ENCODE measurements around the gene LYG1.
"Not testable (repeated sequence)": the region's sequence is repeated elsewhere in the genome, so short reads cannot be mapped to it uniquely, and the experiment has no call there.

Gene LYG1

GRCh38 chr2:99301097-99301496 is at the start of gene LYG1:
Gene LYG1 (minus strand): TSS chr2:99301197. CDS start chr2:99295670, 5,527 bp downstream.
- not testable (repeated sequence) for DNase-seq

GRCh38 chr2:99350194-99350593 is 49.2 kb upstream of the LYG1 start:
- no peak for DNase-seq

- DNase-seq = no peak
These were observed 47.2 kb upstream of the LYG1 start for GRCh38 chr2:99348173-99348572.

GRCh38 chr2:99346218-99346617 is 45.2 kb upstream of the LYG1 start:
- DNase-seq = no peak

- not testable (repeated sequence) for DNase-seq
These were observed 44.4 kb upstream of the LYG1 start for GRCh38 chr2:99345446-99345845.

- DNase-seq = no peak
These were observed 41.5 kb upstream of the LYG1 start for GRCh38 chr2:99342536-99342935.

GRCh38 chr2:99340669-99341236 is 39.8 kb upstream of the LYG1 start:
- DNase-seq = no peak

- DNase-seq = peak; percentile 27
These were observed 37.1 kb upstream of the LYG1 start for GRCh38 chr2:99338029-99338585.

- peak; percentile 92 for DNase-seq
These were observed 36.4 kb upstream of the LYG1 start, which contains the start of gene EIF5B for GRCh38 chr2:99337113-99338028. Gene EIF5B (plus strand): TSS chr2:99337389. CDS start chr2:99337555, 166 bp downstream.

GRCh38 chr2:99336804-99337112 is 35.8 kb upstream of the LYG1 start:
- no peak for DNase-seq

GRCh38 chr2:99335911-99336803 is 35.2 kb upstream of the LYG1 start, which contains the start of gene TXNDC9:
Gene TXNDC9 (minus strand): TSS chr2:99336333. CDS start chr2:99333210, 3,123 bp downstream.
- DNase-seq = peak; percentile 99

GRCh38 chr2:99325384-99325783 is 24.4 kb upstream of the LYG1 start:
- no peak for DNase-seq

GRCh38 chr2:99317873-99318200 is 16.8 kb upstream of the LYG1 start:
- DNase-seq = not testable (repeated sequence)

- no peak for DNase-seq
These were observed 16.3 kb upstream of the LYG1 start for GRCh38 chr2:99317161-99317872.

- no peak for DNase-seq
These were observed 1.4 kb downstream of the LYG1 start for GRCh38 chr2:99299580-99299979.

- no peak for DNase-seq
These were observed 3.0 kb downstream of the LYG1 start for GRCh38 chr2:99297994-99298393.

- no peak for DNase-seq
These were observed 15.5 kb downstream of the LYG1 start for GRCh38 chr2:99285526-99285925.

- DNase-seq = no peak
These were observed 20.9 kb downstream of the LYG1 start for GRCh38 chr2:99279969-99280695.

- peak; percentile 94 for DNase-seq
These were observed 22.2 kb downstream of the LYG1 start for GRCh38 chr2:99278793-99279291.

- DNase-seq = not testable (repeated sequence)
These were observed 22.7 kb downstream of the LYG1 start for GRCh38 chr2:99278195-99278765.

GRCh38 chr2:99275882-99276281 is 25.1 kb downstream of the LYG1 start:
- no peak for DNase-seq
